Measurements from ENCODE around the gene PLEKHF1. TPM values are rescaled to one million over a fixed set of nuclear protein-coding genes. Genes with fewer than 3 reads are reported as not detected.

Gene PLEKHF1
- total and polyA plus RNA-seq, 2 donors (not counting 1 experiment from before 2014, with no cell fraction given) = 5.5 to 9.8 TPM

GRCh38 chr19:29616541-29616940, 48.7 kb upstream of the PLEKHF1 start:
- ATAC-seq (ENCODE audit: low read depth) (no peak), DNase-seq (no peak)
- Histone ChIP-seq H2AFZ (ENCODE audit: insufficient read depth, low read depth, low read length, poor library complexity, severe bottlenecking) (no peak overlapping the region), H3K9me3 (ENCODE audit: control extremely low read depth in 1 of 3, control insufficient read depth in 2 of 3, insufficient read depth in 1 of 3, low read length in 2 of 3) (no peaks in the 10 kb centered on the region), H3K4me1 (ENCODE audit: control insufficient read depth in 2 of 2, insufficient read depth in 2 of 2, low read length in 2 of 2) (peaks cover 4 to 17% of the 10 kb centered on the region in 2 donors), H4K20me1 (ENCODE audit: control insufficient read depth, insufficient read depth, low read length, poor library complexity, severe bottlenecking) (no peaks in the 10 kb centered on the region), H3K27ac (ENCODE audit: low read length in 2 of 2) (no peak overlapping the region), H3K36me3 (replicated peaks in 1 of 2; ENCODE audit: control extremely low read depth in 1 of 2, control insufficient read depth in 1 of 2, extremely low read depth in 1 of 2, insufficient read depth in 2 of 2, low read length in 1 of 2) (peaks cover 2 to 45% of the 10 kb centered on the region in 2 experiments), H3K4me2 (replicated peaks; ENCODE audit: low read depth, low read length, poor library complexity, severe bottlenecking) (no peak overlapping the region), H3K27me3 (replicated peaks in 1 of 4; ENCODE audit: control extremely low read depth in 1 of 4, control insufficient read depth in 3 of 4, insufficient read depth in 4 of 4, low read length in 3 of 4) (peaks cover 0 to 11% (median 0%) of the 10 kb centered on the region in 4 experiments), H3K79me2 (ENCODE audit: control insufficient read depth, insufficient read depth, low read length) (no peaks in the 10 kb centered on the region), H3K4me3 (ENCODE audit: control extremely low read depth in 1 of 5, extremely low read depth in 1 of 5, insufficient read depth in 1 of 5, low read depth in 2 of 5, low read length in 4 of 5) (no peak overlapping the region), H3K9ac (ENCODE audit: low read length) (no peak overlapping the region)
- peaks cover 10% of the 10 kb centered on the region for H3K27me3 Mint-ChIP-seq
- ChIA-PET POLR2A (no interaction called here), CTCF (interaction anchor here (3.1 to 3.7 kb wide), 2 partner anchors 10 to 100 kb away, joined by 11 to 15 read pairs; partner anchors contain the start of gene POP4)
- no peak for TF ChIP-seq CTCF (IDR thresholded peaks at IDR 0.05)
- TF ChIP-seq EZH2 (IDR thresholded peaks at IDR 0.05; ENCODE audit: borderline replicate concordance, insufficient read depth, low read depth, low read length, poor library complexity, severe bottlenecking) = no peak
- no peak overlapping the region for H3K4me3 Mint-ChIP-seq
- no peak overlapping the region for H3K27ac Mint-ChIP-seq
- H3K9me3 Mint-ChIP-seq (ENCODE audit: insufficient read depth) = no peaks in the 10 kb centered on the region
- H3K4me1 Mint-ChIP-seq = peaks cover 16% of the 10 kb centered on the region
- WGBS (ENCODE audit: insufficient coverage) = 98% methylated on average over 14 of the region's 16 CpGs
- intact Hi-C loops (cut with micrococcal nuclease) = no loop called here

- H3K4me2 ChIP-seq (replicated peaks; ENCODE audit: low read depth, low read length, poor library complexity, severe bottlenecking) = no peak overlapping the region
- H3K9me3 ChIP-seq (ENCODE audit: control extremely low read depth in 1 of 3, control insufficient read depth in 2 of 3, insufficient read depth in 1 of 3, low read length in 2 of 3) = no peaks in the 10 kb centered on the region
- 93% methylated on average over 11 of the region's 16 CpGs for WGBS (ENCODE audit: insufficient coverage)
- TF ChIP-seq EZH2 (IDR thresholded peaks at IDR 0.05; ENCODE audit: borderline replicate concordance, insufficient read depth, low read depth, low read length, poor library complexity, severe bottlenecking) (no peak), CTCF (IDR thresholded peaks at IDR 0.05) (no peak)
- intact Hi-C loops (cut with micrococcal nuclease) = no loop called here
- H3K27me3 ChIP-seq (replicated peaks in 1 of 4; ENCODE audit: control extremely low read depth in 1 of 4, control insufficient read depth in 3 of 4, insufficient read depth in 4 of 4, low read length in 3 of 4) = peaks cover 0 to 12% (median 0%) of the 10 kb centered on the region in 4 experiments
- H3K36me3 ChIP-seq (replicated peaks in 1 of 2; ENCODE audit: control extremely low read depth in 1 of 2, control insufficient read depth in 1 of 2, extremely low read depth in 1 of 2, insufficient read depth in 2 of 2, low read length in 1 of 2) = peaks cover 2 to 34% of the 10 kb centered on the region in 2 experiments
- H3K4me1 ChIP-seq (ENCODE audit: control insufficient read depth in 2 of 2, insufficient read depth in 2 of 2, low read length in 2 of 2) = peaks cover 3 to 24% of the 10 kb centered on the region in 2 donors
- no peaks in the 10 kb centered on the region for H3K79me2 ChIP-seq (ENCODE audit: control insufficient read depth, insufficient read depth, low read length)
- Mint-ChIP-seq H3K27me3 (peaks cover 15% of the 10 kb centered on the region), H3K4me1 (peaks cover 22% of the 10 kb centered on the region), H3K27ac (no peak overlapping the region), H3K4me3 (no peak overlapping the region), H3K9me3 (ENCODE audit: insufficient read depth) (no peaks in the 10 kb centered on the region)
- H3K4me3 ChIP-seq (ENCODE audit: control extremely low read depth in 1 of 5, extremely low read depth in 1 of 5, insufficient read depth in 1 of 5, low read depth in 2 of 5, low read length in 4 of 5) = no peak overlapping the region
- H4K20me1 ChIP-seq (ENCODE audit: control insufficient read depth, insufficient read depth, low read length, poor library complexity, severe bottlenecking) = no peaks in the 10 kb centered on the region
- DNase-seq (no peak), ATAC-seq (ENCODE audit: low read depth) (no peak)
- no peak overlapping the region for H2AFZ ChIP-seq (ENCODE audit: insufficient read depth, low read depth, low read length, poor library complexity, severe bottlenecking)
- no peak overlapping the region for H3K27ac ChIP-seq (ENCODE audit: low read length in 2 of 2)
- H3K9ac ChIP-seq (ENCODE audit: low read length) = no peak overlapping the region
- POLR2A ChIA-PET = no interaction called here
- CTCF ChIA-PET = interaction anchor here (0.8 to 3.7 kb wide), 3 partner anchors 11 to 99 kb away, joined by 3 to 15 read pairs (median 11); partner anchors contain the start of gene POP4
Measured at GRCh38 chr19:29617366-29618266, 47.6 kb upstream of the PLEKHF1 start.
